Esophagus muscularis mucosa (tissue), 4 donors: ENCODE data around the gene APP. TPM values are rescaled to one million over a fixed set of nuclear protein-coding genes. Genes with fewer than 3 reads are reported as not detected.
A peak's percentile ranks its signal among the peaks of the same experiment; 100 is the strongest.

Experiments used
- DNase-seq: peaks from one replicate; pipeline ENCODE4 v3.0.0-alpha.2; 2017; ENCODE audit errors: extremely low spot score
- H3K27ac ChIP-seq, 4 donors: fragments of 200-600 bp; sonication (generic); replicated peaks in 1 of 4; 1 replicate in 3 of 4; 2 replicates in 1 of 4; pipeline ENCODE4 v1.5.1; 2016 to 2019; ENCODE audit warnings: mild to moderate bottlenecking in 1 of 4
- H3K27me3 ChIP-seq, 4 donors: fragments of 200-600 bp; sonication (generic); one replicate each; pipeline versions ENCODE4 v1.5.1 to v1.6.0; 2016 to 2019
- H3K36me3 ChIP-seq, 4 donors: fragments of 200-600 bp; sonication (generic); one replicate each; pipeline ENCODE4 v1.5.1; 2016 to 2019
- H3K4me1 ChIP-seq, 4 donors: fragments of 200-600 bp; sonication (generic); one replicate each; pipeline ENCODE4 v1.5.1; 2016 to 2019
- H3K4me3 ChIP-seq, 4 donors: fragments of 200-600 bp; sonication (generic); 1 replicate in 2 of 4; 2 replicates in 2 of 4; pipeline ENCODE4 v1.5.1; 2016 to 2019; ENCODE audit warnings: mild to moderate bottlenecking in 4 of 4, moderate library complexity in 1 of 4
- H3K9me3 ChIP-seq, 4 donors: fragments of 200-600 bp; sonication (generic); 1 replicate in 3 of 4; 2 replicates in 1 of 4; pipeline ENCODE4 v1.5.1; 2016 to 2019
- EP300 ChIP-seq: sonication (generic); formaldehyde crosslinking; IDR thresholded peaks from one replicate; pipeline ENCODE4 v1.6.1; 2017; ENCODE audit warnings: antibody characterized with exemption
- POLR2A ChIP-seq: fragments of 450-650 bp; IDR thresholded peaks from one replicate; pipeline ENCODE4 v1.6.1; 2017; ENCODE audit warnings: antibody characterized with exemption, moderate library complexity, mild to moderate bottlenecking, low read depth
- POLR2AphosphoS5 ChIP-seq, 2 donors: sonication (generic); formaldehyde crosslinking; IDR thresholded peaks; one replicate each; pipeline ENCODE4 v1.6.1; 2017; ENCODE audit warnings: antibody characterized with exemption in 2 of 2
- WGBS: methylation state at CpG from one replicate; pipeline ENCODE4 v1.1.5; 2018; 5-methylcytosine and 5-hydroxymethylcytosine counted together
- intact Hi-C: fragments of 100-400 bp; cut with DNase I; formaldehyde crosslinking; loops from one replicate; pipeline ENCODE4 v1.15.1; 2023
- total RNA-seq, 4 donors: library from RNA; depleted of rRNA; stranded (reverse); fragments of >200 nt; gene quantifications; one replicate each; pipeline versions ENCODE4 v1.1.0 to v1.2.1, GENCODE V29; 2016
- TF ChIP-seq, protein P1 (sequence below), 3 experiments: fragments of 200-600 bp in 2 of 3; fragments of 450-650 bp in 1 of 3; sonication (generic) in 2 of 3; IDR thresholded peaks; one replicate each; pipeline ENCODE4 v1.5.1; 2017 to 2019; ENCODE audit warnings: antibody characterized with exemption in 3 of 3, mild to moderate bottlenecking in 2 of 3, moderate library complexity in 1 of 3

The APP gene
- total RNA-seq, 4 donors from 2014 or later: 459 to 790 (median 624) TPM

DNA sequence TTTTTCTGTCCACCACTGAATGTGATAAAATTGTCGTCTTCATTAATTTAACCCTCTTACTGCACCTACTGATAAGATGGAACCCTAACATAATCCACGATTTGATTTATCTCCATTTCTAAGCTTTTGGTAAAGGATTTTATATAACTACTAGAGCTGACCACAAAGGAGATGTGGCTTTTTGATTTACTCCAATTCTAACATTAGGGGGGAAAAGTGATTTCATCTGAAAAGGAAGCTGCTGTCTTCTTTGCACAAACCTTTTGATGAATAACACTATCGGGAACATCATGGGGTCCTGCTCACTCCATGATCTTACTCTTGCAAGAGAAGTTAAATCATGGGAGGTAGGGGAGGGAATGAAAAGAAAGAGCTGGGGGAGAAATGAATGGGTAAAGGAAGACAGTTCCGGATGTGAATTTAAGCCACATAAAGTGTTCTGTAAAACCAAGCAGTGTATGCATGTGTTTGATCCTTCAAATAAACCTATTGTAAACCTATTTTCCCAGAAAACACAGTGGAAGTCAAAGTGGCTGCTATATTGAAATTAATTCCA, 274.0 kb downstream of the APP start:
- DNase-seq: no peak
- intact Hi-C loops: loop anchor here (5.0 kb wide), 1 partner anchor 276 kb away; the partner anchor contains the start of gene APP
- TF ChIP-seq, protein P1, sequence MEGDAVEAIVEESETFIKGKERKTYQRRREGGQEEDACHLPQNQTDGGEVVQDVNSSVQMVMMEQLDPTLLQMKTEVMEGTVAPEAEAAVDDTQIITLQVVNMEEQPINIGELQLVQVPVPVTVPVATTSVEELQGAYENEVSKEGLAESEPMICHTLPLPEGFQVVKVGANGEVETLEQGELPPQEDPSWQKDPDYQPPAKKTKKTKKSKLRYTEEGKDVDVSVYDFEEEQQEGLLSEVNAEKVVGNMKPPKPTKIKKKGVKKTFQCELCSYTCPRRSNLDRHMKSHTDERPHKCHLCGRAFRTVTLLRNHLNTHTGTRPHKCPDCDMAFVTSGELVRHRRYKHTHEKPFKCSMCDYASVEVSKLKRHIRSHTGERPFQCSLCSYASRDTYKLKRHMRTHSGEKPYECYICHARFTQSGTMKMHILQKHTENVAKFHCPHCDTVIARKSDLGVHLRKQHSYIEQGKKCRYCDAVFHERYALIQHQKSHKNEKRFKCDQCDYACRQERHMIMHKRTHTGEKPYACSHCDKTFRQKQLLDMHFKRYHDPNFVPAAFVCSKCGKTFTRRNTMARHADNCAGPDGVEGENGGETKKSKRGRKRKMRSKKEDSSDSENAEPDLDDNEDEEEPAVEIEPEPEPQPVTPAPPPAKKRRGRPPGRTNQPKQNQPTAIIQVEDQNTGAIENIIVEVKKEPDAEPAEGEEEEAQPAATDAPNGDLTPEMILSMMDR (IDR thresholded peaks at IDR 0.05): no peak
- TF ChIP-seq POLR2AphosphoS5 (IDR thresholded peaks at IDR 0.05) (no peak), EP300 (no peak), POLR2A (no peak)

DNA sequence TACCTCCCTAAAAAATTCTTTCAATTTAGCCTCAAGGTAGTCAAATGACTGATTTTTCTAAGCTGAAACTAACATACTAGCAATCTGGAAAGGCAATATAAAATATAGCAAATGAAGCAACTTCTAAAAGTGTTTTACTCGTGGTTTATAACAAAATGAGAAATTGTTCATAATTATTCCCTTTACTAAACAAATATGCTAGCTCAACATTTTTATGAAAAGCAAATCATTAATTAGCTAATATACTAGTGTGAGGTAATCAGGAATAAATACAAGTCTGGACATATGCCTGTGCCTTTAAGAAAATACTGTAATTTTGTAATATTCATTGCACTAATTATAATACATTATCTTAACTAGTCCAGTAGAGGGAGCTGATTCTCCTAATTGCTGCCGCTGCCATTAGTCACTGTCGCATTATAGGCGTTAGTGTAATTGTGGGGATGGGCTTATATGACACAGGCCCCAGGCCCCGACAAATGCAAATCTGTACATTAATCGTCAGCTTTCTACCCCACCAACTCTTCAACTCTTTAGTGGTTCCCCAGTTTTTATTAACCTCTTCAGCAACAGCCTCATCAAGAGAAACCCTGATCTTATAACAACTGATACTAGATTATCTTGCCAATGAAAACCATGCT, 274.9 kb downstream of the APP start:
- TF ChIP-seq, protein P1 (IDR thresholded peaks at IDR 0.05): peak; percentile 46 to 61 (median 54)
- no peak for TF ChIP-seq POLR2AphosphoS5 (IDR thresholded peaks at IDR 0.05)
- Histone ChIP-seq H3K36me3 (peaks cover 8 to 33% (median 24%) of the 10 kb centered on the region in 4 donors), H3K9me3 (no peaks in the 10 kb centered on the region), H3K4me3 (no peak overlapping the region), H3K4me1 (peaks cover 0 to 15% (median 3%) of the 10 kb centered on the region in 4 donors), H3K27me3 (no peaks in the 10 kb centered on the region), H3K27ac (no peak overlapping the region)
- no peak for DNase-seq
- intact Hi-C loops: loop anchor here (5.0 kb wide), 1 partner anchor 277 kb away; the partner anchor contains the start of gene APP
- WGBS: 25% methylated on average over 6 of the region's 6 CpGs

More for the DNA sequence above, 274.0 kb downstream of the APP start:
- Histone ChIP-seq H3K9me3 (no peaks in the 10 kb centered on the region), H3K27me3 (no peaks in the 10 kb centered on the region), H3K27ac (no peak overlapping the region), H3K4me1 (peaks cover 0 to 15% (median 3%) of the 10 kb centered on the region in 4 donors), H3K4me3 (no peak overlapping the region), H3K36me3 (peaks cover 0 to 24% (median 16%) of the 10 kb centered on the region in 4 donors)
- 61% methylated on average over 4 of the region's 4 CpGs for WGBS

DNA sequence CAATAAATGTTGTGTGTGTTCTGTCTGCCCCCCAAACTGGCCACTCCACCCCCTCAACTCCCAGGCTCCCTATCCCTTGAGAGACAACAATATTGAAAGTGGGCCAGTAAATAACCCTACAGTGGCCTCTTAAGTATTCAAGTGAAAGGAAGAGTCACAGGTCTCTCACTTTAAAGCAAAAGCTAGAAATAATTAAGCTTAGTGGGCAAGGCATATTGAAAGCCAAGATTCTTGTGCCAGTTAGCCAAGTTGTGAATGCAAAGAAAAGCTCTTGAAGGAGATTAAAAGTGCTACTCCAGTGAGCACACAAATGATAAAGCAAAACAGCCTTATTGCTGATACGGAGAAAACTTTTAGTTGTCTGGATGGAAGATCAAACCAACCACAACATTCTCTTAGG, 277.4 kb downstream of the APP start:
- Histone ChIP-seq H3K36me3 (peaks cover 10 to 53% (median 37%) of the 10 kb centered on the region in 4 donors), H3K27ac (no peak overlapping the region), H3K9me3 (no peaks in the 10 kb centered on the region), H3K4me1 (peaks cover 0 to 8% (median 3%) of the 10 kb centered on the region in 4 donors), H3K27me3 (no peaks in the 10 kb centered on the region), H3K4me3 (no peak overlapping the region)
- DNase-seq: no peak
- intact Hi-C loops: no loop called here
- TF ChIP-seq POLR2AphosphoS5 (IDR thresholded peaks at IDR 0.05): no peak
- TF ChIP-seq, protein P1 (IDR thresholded peaks at IDR 0.05): no peak
- no peak for TF ChIP-seq POLR2A
- TF ChIP-seq EP300: no peak
- WGBS: 93% methylated on average over 1 of the region's 1 CpG

DNA sequence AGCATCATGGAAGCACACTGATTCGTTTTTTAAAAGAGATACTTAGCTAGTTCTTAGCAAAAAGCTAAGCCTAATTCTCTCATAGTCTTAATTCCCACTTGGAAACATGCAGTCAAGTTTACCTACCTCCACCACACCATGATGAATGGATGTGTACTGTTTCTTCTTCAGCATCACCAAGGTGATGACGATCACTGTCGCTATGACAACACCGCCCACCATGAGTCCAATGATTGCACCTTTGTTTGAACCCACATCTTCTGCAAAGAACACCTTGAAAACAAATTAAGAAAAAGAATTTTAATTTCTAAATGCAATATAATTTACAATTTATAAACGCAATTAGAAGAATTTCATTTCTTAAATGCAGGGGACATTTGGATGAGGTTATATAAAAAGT, 279.0 kb downstream of the APP start:
- no peak for DNase-seq
- H3K4me3 ChIP-seq: no peak overlapping the region
- no peak overlapping the region for H3K27ac ChIP-seq
- TF ChIP-seq POLR2AphosphoS5 (IDR thresholded peaks at IDR 0.05): no peak
- WGBS: 94% methylated on average over 5 of the region's 5 CpGs
- H3K36me3 ChIP-seq: peaks cover 10 to 59% (median 39%) of the 10 kb centered on the region in 4 donors
- no peaks in the 10 kb centered on the region for H3K9me3 ChIP-seq
- H3K27me3 ChIP-seq: no peaks in the 10 kb centered on the region
- intact Hi-C loops: no loop called here
- peaks cover 0 to 4% (median under 1%) of the 10 kb centered on the region in 4 donors for H3K4me1 ChIP-seq

DNA sequence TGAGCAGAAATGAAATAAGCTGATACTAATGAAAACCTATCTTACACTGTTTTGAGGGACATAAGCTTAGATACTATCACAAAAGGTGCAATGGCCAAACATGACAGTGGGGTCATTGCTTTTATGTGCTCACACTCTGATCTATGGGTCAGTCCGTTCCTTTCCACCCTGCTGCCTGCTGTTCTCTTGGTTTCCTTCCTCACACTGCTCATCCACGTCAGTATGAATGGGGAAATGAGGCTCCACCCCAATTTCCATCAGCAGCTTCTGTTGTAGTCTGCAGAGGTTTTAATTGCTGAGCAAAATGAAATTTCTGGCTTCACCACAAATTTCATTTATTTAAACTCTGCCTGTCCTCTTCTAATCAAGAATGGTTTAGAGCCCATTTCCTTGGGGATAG, 280.6 kb downstream of the APP start:
- H3K4me1 ChIP-seq: peaks cover 0 to 12% (median 6%) of the 10 kb centered on the region in 4 donors
- 86% methylated on average over 2 of the region's 2 CpGs for WGBS
- DNase-seq: no peak
- H3K9me3 ChIP-seq: no peaks in the 10 kb centered on the region
- TF ChIP-seq EP300 (no peak), POLR2AphosphoS5 (IDR thresholded peaks at IDR 0.05) (no peak), POLR2A (no peak)
- TF ChIP-seq, protein P1 (IDR thresholded peaks at IDR 0.05): no peak
- intact Hi-C loops: no loop called here
- peaks cover 10 to 65% (median 39%) of the 10 kb centered on the region in 4 donors for H3K36me3 ChIP-seq
- H3K27me3 ChIP-seq: no peaks in the 10 kb centered on the region
- no peak overlapping the region for H3K4me3 ChIP-seq
- no peak overlapping the region for H3K27ac ChIP-seq
